GM12891 (cell line): ENCODE results near the gene EEFSEC.

ENCODE experiments used
- PAX5 ChIP-seq: IDR thresholded peaks from 2 replicates; pipeline ENCODE4 v1.6.1; 2011; ENCODE audit warnings: low read length, moderate library complexity, mild to moderate bottlenecking; ENCODE audit not compliant: insufficient read depth, severe bottlenecking
- POLR2A ChIP-seq: IDR thresholded peaks from 2 replicates; pipeline ENCODE4 v1.6.1; 2011; ENCODE audit warnings: low read depth, low read length, control low read depth
- POLR2AphosphoS5 ChIP-seq: IDR thresholded peaks from 2 replicates; pipeline ENCODE4 v1.6.1; 2011; ENCODE audit warnings: low read depth, low read length, control low read depth
- SPI1 ChIP-seq: IDR thresholded peaks from 2 replicates; pipeline ENCODE4 v1.6.1; 2011; ENCODE audit warnings: low read depth, low read length, control low read depth
- TAF1 ChIP-seq: IDR thresholded peaks from 2 replicates; pipeline ENCODE4 v1.6.1; 2011; ENCODE audit warnings: low read depth, low read length, control low read depth

- TF ChIP-seq POLR2AphosphoS5 (no peak), POLR2A (no peak), TAF1 (no peak), SPI1 (peak; percentile 60), PAX5 (no peak)
Observed at GRCh38 chr3:128113817-128114794, 39.2 kb upstream of the EEFSEC start.
